ENCODE data around the gene PCGF3.
"Not testable (repeated sequence)": the region's sequence is repeated elsewhere in the genome, so short reads cannot be mapped to it uniquely, and the experiment has no call there.

Gene PCGF3

GRCh38 chr4:683247-683897, 22.3 kb upstream of the PCGF3 start:
- DNase-seq, result no peak

GRCh38 chr4:683982-684622, 21.5 kb upstream of the PCGF3 start:
- no peak for DNase-seq

GRCh38 chr4:684623-685327, 20.9 kb upstream of the PCGF3 start:
- DNase-seq, result no peak

- no peak for DNase-seq
Observed at GRCh38 chr4:685679-686412, 19.8 kb upstream of the PCGF3 start.

- no peak for DNase-seq
Observed at GRCh38 chr4:686413-687040, 19.1 kb upstream of the PCGF3 start.

GRCh38 chr4:687048-687970, 18.3 kb upstream of the PCGF3 start:
- no peak for DNase-seq

GRCh38 chr4:687971-688853, 17.4 kb upstream of the PCGF3 start:
- no peak for DNase-seq

GRCh38 chr4:688854-689681, 16.6 kb upstream of the PCGF3 start, which contains the start of gene SLC49A3:
SLC49A3 (minus strand) TSS chr4:689151; CDS start chr4:689127, 24 bp downstream.
- DNase-seq, result no peak

GRCh38 chr4:689723-690122, 15.9 kb upstream of the PCGF3 start:
- DNase-seq, result no peak

- DNase-seq, result no peak
Observed at GRCh38 chr4:692771-693554, 12.7 kb upstream of the PCGF3 start.

GRCh38 chr4:694341-694940, 11.2 kb upstream of the PCGF3 start:
- DNase-seq, result not testable (repeated sequence)

GRCh38 chr4:699816-700580, 5.6 kb upstream of the PCGF3 start:
- DNase-seq, result no peak

GRCh38 chr4:700587-701264, 4.9 kb upstream of the PCGF3 start:
- DNase-seq, result no peak

GRCh38 chr4:702618-703048, 3.0 kb upstream of the PCGF3 start:
- no peak for DNase-seq

- no peak for DNase-seq
Observed at GRCh38 chr4:703336-704197, 2.1 kb upstream of the PCGF3 start.
